ENCODE measurements around the gene VWA5B2.

DNA sequence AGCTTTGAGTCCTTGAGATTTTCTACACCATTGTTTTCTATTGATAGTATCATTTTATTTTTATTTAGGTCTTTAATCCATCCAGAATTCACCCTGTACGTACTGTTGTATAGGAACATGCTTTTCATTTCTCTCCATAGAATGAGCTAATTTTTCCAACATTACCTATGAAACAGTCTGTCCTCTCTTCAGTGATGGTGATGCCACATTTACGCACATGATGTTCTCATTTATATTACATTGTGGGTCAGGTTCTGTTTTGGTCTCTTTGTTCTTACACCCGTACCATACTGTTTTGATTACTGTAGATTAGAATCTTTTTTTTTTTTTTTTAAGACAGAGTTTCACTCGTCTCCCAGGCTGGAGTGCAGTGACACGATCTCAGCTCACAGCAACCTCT is 17.7 kb upstream of the VWA5B2 start:
- TF ChIP-seq, protein P1, sequence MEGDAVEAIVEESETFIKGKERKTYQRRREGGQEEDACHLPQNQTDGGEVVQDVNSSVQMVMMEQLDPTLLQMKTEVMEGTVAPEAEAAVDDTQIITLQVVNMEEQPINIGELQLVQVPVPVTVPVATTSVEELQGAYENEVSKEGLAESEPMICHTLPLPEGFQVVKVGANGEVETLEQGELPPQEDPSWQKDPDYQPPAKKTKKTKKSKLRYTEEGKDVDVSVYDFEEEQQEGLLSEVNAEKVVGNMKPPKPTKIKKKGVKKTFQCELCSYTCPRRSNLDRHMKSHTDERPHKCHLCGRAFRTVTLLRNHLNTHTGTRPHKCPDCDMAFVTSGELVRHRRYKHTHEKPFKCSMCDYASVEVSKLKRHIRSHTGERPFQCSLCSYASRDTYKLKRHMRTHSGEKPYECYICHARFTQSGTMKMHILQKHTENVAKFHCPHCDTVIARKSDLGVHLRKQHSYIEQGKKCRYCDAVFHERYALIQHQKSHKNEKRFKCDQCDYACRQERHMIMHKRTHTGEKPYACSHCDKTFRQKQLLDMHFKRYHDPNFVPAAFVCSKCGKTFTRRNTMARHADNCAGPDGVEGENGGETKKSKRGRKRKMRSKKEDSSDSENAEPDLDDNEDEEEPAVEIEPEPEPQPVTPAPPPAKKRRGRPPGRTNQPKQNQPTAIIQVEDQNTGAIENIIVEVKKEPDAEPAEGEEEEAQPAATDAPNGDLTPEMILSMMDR (IDR thresholded peaks at IDR 0.05; ENCODE audit: borderline replicate concordance, extremely low read depth, low read length, poor library complexity, severe bottlenecking), result no peak
- TF ChIP-seq EZH2 (IDR thresholded peaks at IDR 0.05; ENCODE audit: borderline replicate concordance, low read depth, low read length, severe bottlenecking), result no peak
